Endothelial cell of umbilical vein (primary cell): ENCODE results near the gene HIP1R. TPM values are rescaled to one million over a fixed set of nuclear protein-coding genes. Genes with fewer than 3 reads are reported as not detected.

Experiments
- BruUV-seq: library from RNA; stranded (reverse); fragments of 400-500 nt; replicated peaks from 2 replicates; lab custom pipeline; 2021; lab: Mats Ljungman, UMichigan
- CTCF ChIA-PET: fragments of 300-600, 350-600 bp; sonication (Branson Sonifier 250); formaldehyde crosslinking; loops from one replicate; lab custom pipeline; 2021; ENCODE audit warnings: antibody characterized with exemption, inconsistent platforms; lab: Charles Lee
- POLR2A ChIA-PET: fragments of 300-600, 350-600 bp; sonication (Branson Sonifier 250); formaldehyde crosslinking; loops from one replicate; lab custom pipeline; 2021; ENCODE audit warnings: antibody characterized with exemption, inconsistent platforms; lab: Charles Lee
- DNase-seq: peaks from one replicate; pipeline ENCODE4 v3.0.0-alpha.2; 2011; ENCODE audit warnings: low read depth, low spot score
- FAIRE-seq: peaks from 2 replicates; lab custom pipeline; 2011; peaks lifted over from hg19 to GRCh38; lab: Jason Lieb, UNC
- H2AFZ ChIP-seq: 2 replicates; pipeline ENCODE4 v1.6.0; 2012; ENCODE audit warnings: low read depth, low read length, control low read depth, inconsistent platforms
- H3K27ac ChIP-seq: 2 replicates; pipeline ENCODE4 v1.5.1; 2011; ENCODE audit warnings: low read depth, mild to moderate bottlenecking, control low read depth, low read length, moderate library complexity; ENCODE audit not compliant: insufficient read depth
- H3K27me3 ChIP-seq, 2 experiments: 2 replicates each; pipeline versions ENCODE4 v1.6.0 to v1.6.1; 2011; ENCODE audit warnings: low read length in 2 of 2, mixed read lengths in 1 of 2; ENCODE audit not compliant: control insufficient read depth in 2 of 2, insufficient read depth in 2 of 2
- H3K36me3 ChIP-seq, 2 experiments: 2 replicates in 1 of 2; 3 replicates in 1 of 2; pipeline ENCODE4 v1.5.1; 2011; ENCODE audit warnings: low read length in 2 of 2, mild to moderate bottlenecking in 1 of 2, moderate library complexity in 1 of 2; ENCODE audit not compliant: control insufficient read depth in 2 of 2, insufficient read depth in 2 of 2; ENCODE audit errors: extremely low read depth in 1 of 2
- H3K4me1 ChIP-seq: 3 replicates; pipeline ENCODE4 v1.5.1; 2011; ENCODE audit warnings: mild to moderate bottlenecking, low read length; ENCODE audit not compliant: control insufficient read depth, insufficient read depth; ENCODE audit errors: extremely low read depth
- H3K4me2 ChIP-seq: 2 replicates; pipeline ENCODE4 v1.6.1; 2011; ENCODE audit warnings: low read length, control low read depth, mixed read lengths; ENCODE audit not compliant: insufficient read depth
- H3K4me3 ChIP-seq, 3 experiments: fragments of 200-600 bp in 1 of 3; sonication (generic), shearing (Covaris generic) in 1 of 3; replicated peaks in 1 of 3; 2 replicates each; pipeline ENCODE4 v1.5.1; 2011 to 2016; ENCODE audit warnings: control low read depth in 3 of 3, low read length in 3 of 3, mild to moderate bottlenecking in 2 of 3, inconsistent platforms in 1 of 3, low read depth in 1 of 3, moderate library complexity in 1 of 3; ENCODE audit not compliant: insufficient read depth in 1 of 3
- H3K79me2 ChIP-seq: 2 replicates; pipeline ENCODE4 v1.6.0; 2012; ENCODE audit warnings: low read length, inconsistent platforms; ENCODE audit not compliant: control insufficient read depth, insufficient read depth
- H3K9ac ChIP-seq: replicated peaks from 2 replicates; pipeline ENCODE3; 2011; ENCODE audit warnings: low read length, control low read depth; ENCODE audit not compliant: insufficient read depth; ENCODE audit errors: extremely low read depth
- H3K9me1 ChIP-seq: replicated peaks from 3 replicates; pipeline ENCODE4 v1.6.0; 2011; ENCODE audit warnings: mild to moderate bottlenecking, low read length; ENCODE audit not compliant: control insufficient read depth, insufficient read depth; ENCODE audit errors: extremely low read depth
- H3K9me3 ChIP-seq: replicated peaks from 2 replicates; pipeline ENCODE4 v1.5.1; 2012; ENCODE audit warnings: low read length, inconsistent platforms; ENCODE audit not compliant: control insufficient read depth, insufficient read depth
- H4K20me1 ChIP-seq: replicated peaks from 2 replicates; pipeline ENCODE3; 2011; ENCODE audit warnings: mild to moderate bottlenecking, low read length; ENCODE audit not compliant: control insufficient read depth, insufficient read depth; ENCODE audit errors: extremely low read depth
- EZH2 ChIP-seq: IDR thresholded peaks from 2 replicates; pipeline ENCODE4 v1.6.1; 2012; ENCODE audit warnings: borderline replicate concordance, low read depth, mild to moderate bottlenecking, moderate library complexity, low read length, inconsistent platforms; ENCODE audit not compliant: severe bottlenecking
- FOS ChIP-seq: IDR thresholded peaks from 2 replicates; pipeline ENCODE4 v1.6.1; 2011; ENCODE audit warnings: mild to moderate bottlenecking, low read length, moderate library complexity, borderline replicate concordance; ENCODE audit not compliant: insufficient read depth
- GATA2 ChIP-seq: IDR thresholded peaks from 2 replicates; pipeline ENCODE4 v1.7.0; 2011; ENCODE audit warnings: low read depth, mild to moderate bottlenecking, moderate library complexity, mixed read lengths, low read length; ENCODE audit not compliant: insufficient read length, insufficient read depth
- JUN ChIP-seq: IDR thresholded peaks from 2 replicates; pipeline ENCODE4 v1.6.1; 2011; ENCODE audit warnings: borderline replicate concordance, low read depth; ENCODE audit not compliant: insufficient read length, insufficient read depth
- MYC ChIP-seq: IDR thresholded peaks from one replicate; pipeline ENCODE4 v1.6.1; 2011; ENCODE audit warnings: mild to moderate bottlenecking, low read depth, low read length
- POLR2A ChIP-seq: IDR thresholded peaks from 2 replicates; pipeline ENCODE4 v1.6.1; 2012; ENCODE audit warnings: low read depth, mild to moderate bottlenecking, control low read depth, low read length
- POLR2AphosphoS5 ChIP-seq: IDR thresholded peaks from 2 replicates; pipeline ENCODE4 v1.6.1; 2012; ENCODE audit warnings: low read depth, mild to moderate bottlenecking, control low read depth, low read length, moderate library complexity; ENCODE audit not compliant: insufficient read depth
- dilution Hi-C: fragments of 300-500 bp; cut with MboI; formaldehyde crosslinking; loops from one replicate; pipeline ENCODE4 v1.15.0; 2019; ENCODE audit warnings: low sequenced_read_pairs; ENCODE audit not compliant: extremely low pct_ligation_motif_present
- intact Hi-C: fragments of 100-400 bp; cut with micrococcal nuclease; formaldehyde crosslinking; loops from one replicate; pipeline ENCODE4 v1.10.0; 2022
- polyA plus RNA-seq, 4 experiments: library from polyadenylated mRNA; depleted of rRNA in 3 of 4; stranded (reverse) in 3 of 4; unstranded in 1 of 4; fragments of >200 nt; gene quantifications; 2 replicates each; pipeline versions ENCODE4 v1.2.1 to v1.2.3, GENCODE V29; 2011 to 2012; ENCODE audit warnings: missing spikeins in 1 of 4
- total RNA-seq: library from RNA; stranded (reverse); gene quantifications from 2 replicates; pipeline ENCODE4 v1.2.3, GENCODE V29; 2021
- TF ChIP-seq, protein P1 (sequence below): IDR thresholded peaks from 2 replicates; pipeline ENCODE4 v1.6.1; 2011; ENCODE audit not compliant: insufficient read depth, insufficient read length
- TF ChIP-seq, protein P2 (sequence below), 2 donors: IDR thresholded peaks; 1 replicate in 1 of 2; 2 replicates in 1 of 2; pipeline ENCODE4 v1.5.1; 2011; ENCODE audit warnings: low read length in 2 of 2, mild to moderate bottlenecking in 2 of 2, moderate library complexity in 2 of 2, control low read depth in 1 of 2, inconsistent platforms in 1 of 2, low read depth in 1 of 2; ENCODE audit not compliant: insufficient read depth in 1 of 2; ENCODE audit errors: extremely low read depth in 1 of 2

The HIP1R gene
- total and polyA plus RNA-seq, 2 donors (not counting 3 experiments of a cell fraction or from before 2014, with no cell fraction given) = 111 to 122 TPM

- H3K27me3 ChIP-seq = no peaks in the 10 kb centered on the region
- POLR2A ChIA-PET = no interaction called here
- peaks cover 3% of the 10 kb centered on the region for H4K20me1 ChIP-seq
- no peak overlapping the region for H2AFZ ChIP-seq
- H3K79me2 ChIP-seq = peaks cover 86% of the 10 kb centered on the region
- no peaks in the 10 kb centered on the region for H3K9me3 ChIP-seq
- H3K4me3 ChIP-seq = no peak overlapping the region
- intact Hi-C loops (no loop called here), dilution Hi-C loops (no loop called here)
- H3K9ac ChIP-seq = no peak overlapping the region
- peaks cover 2 to 22% of the 10 kb centered on the region in 2 experiments for H3K36me3 ChIP-seq
- no peak overlapping the region for H3K4me2 ChIP-seq
- no peak for DNase-seq
- BruUV-seq = no TSS peak
- H3K27ac ChIP-seq = no peak overlapping the region
- TF ChIP-seq POLR2AphosphoS5 = no peak
- no peak for TF ChIP-seq POLR2A
- TF ChIP-seq, protein P1, sequence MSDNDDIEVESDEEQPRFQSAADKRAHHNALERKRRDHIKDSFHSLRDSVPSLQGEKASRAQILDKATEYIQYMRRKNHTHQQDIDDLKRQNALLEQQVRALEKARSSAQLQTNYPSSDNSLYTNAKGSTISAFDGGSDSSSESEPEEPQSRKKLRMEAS = no peak
- TF ChIP-seq, protein P2, sequence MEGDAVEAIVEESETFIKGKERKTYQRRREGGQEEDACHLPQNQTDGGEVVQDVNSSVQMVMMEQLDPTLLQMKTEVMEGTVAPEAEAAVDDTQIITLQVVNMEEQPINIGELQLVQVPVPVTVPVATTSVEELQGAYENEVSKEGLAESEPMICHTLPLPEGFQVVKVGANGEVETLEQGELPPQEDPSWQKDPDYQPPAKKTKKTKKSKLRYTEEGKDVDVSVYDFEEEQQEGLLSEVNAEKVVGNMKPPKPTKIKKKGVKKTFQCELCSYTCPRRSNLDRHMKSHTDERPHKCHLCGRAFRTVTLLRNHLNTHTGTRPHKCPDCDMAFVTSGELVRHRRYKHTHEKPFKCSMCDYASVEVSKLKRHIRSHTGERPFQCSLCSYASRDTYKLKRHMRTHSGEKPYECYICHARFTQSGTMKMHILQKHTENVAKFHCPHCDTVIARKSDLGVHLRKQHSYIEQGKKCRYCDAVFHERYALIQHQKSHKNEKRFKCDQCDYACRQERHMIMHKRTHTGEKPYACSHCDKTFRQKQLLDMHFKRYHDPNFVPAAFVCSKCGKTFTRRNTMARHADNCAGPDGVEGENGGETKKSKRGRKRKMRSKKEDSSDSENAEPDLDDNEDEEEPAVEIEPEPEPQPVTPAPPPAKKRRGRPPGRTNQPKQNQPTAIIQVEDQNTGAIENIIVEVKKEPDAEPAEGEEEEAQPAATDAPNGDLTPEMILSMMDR (IDR thresholded peaks at IDR 0.05; ENCODE audit: extremely low read depth in 1 of 2, insufficient read depth in 1 of 2, low read depth in 1 of 2, low read length in 2 of 2) = no peak
- no peak for TF ChIP-seq MYC
- TF ChIP-seq EZH2 = no peak
- no peak for TF ChIP-seq JUN
- TF ChIP-seq GATA2 = no peak
- TF ChIP-seq FOS = no peak
- FAIRE-seq = no peak
- CTCF ChIA-PET = interaction anchor here (0.6 to 1.7 kb wide), 3 partner anchors 9 to 50 kb away, joined by 3 to 10 read pairs (median 4); no protein-coding TSS in a partner anchor
- no peaks in the 10 kb centered on the region for H3K9me1 ChIP-seq
- H3K4me1 ChIP-seq = peaks cover 32% of the 10 kb centered on the region
These were observed 8.2 kb downstream of the HIP1R start for GRCh38 chr12:122843455-122843854.
